Measurements from ENCODE around the gene CD80. TPM values are rescaled to one million over a fixed set of nuclear protein-coding genes. Genes with fewer than 3 reads are reported as not detected.

CD80 gene
- not detected in 5 replicates for total RNA-seq (2022; extraction: Qiagen RNA extraction; ENCODE audit: low read depth)

DNA sequence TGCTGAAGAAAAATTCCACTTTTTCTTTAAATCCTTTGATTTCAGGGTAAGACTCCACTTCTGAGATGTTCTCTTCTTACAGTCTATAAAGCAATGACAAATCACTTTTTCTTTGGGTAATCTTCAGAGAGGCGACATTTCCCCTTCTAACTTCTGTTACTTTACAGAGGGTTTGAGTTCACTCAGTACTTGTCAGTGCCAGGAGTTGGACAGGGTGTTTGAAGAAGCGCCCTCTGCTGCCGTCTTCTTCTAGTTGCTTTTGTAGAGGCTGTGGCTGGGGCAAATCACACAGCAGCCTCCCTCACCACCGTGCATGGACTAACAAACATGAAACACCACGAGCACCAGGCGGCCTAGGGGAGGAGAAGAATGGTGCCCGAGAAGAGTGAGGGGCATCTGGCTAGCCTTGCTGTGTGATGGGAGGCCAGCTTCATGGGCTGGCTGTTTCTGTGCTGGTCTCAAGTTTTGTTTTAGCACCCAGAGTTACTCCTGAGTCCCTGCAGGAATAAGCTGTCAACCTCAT lies at the start of gene CD80:
Gene CD80, minus strand, starts transcription at position 174 of the 523 bp plus-strand sequence. CDS start 1,886 bp downstream, outside the sequence.

DNA sequence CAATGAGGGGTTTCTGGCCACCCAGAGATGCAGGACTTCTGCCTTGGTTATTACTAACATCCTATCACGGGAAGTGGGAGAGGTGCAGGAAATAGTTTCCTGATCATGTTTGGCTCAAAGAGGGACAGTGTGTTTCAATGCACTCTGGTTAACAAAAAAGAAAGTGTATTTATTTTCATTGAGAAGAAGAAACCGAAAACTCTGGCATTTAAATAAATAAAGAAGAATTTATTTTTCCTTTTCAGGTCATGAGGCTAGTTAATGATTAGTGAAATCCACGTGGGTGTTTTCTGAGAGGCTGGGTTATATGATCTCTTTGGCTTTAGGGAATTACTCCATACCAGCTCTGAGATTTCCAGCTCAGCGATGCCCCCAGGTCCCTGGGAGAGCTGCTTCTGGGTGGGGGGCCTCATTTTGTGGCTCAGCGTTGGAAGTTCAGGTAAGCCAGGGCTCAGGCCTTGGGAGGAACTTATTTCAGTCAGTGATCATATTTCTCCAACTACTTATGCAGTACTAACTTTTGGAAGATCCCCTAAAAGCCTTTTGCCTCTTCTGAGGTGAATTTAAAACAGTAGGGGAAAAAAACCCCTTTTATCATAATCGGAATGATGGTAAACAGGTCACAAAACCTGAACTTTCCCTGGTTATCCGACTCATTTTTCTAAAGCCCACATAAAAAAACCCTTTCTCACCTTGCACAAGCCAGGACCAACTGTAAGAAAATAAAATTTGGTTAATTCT lies 38.3 kb upstream of the CD80 start, which contains the start of gene PLA1A:
Gene PLA1A, plus strand, starts transcription at position 338 of the 741 bp plus-strand sequence. Its CDS starts 29 bp downstream, at position 367.

GRCh38 chr3:119579366-119580066 lies 20.1 kb upstream of the CD80 start, which contains the start of gene ADPRH:
TSS of gene ADPRH (plus strand) at chr3:119579492. CDS start at chr3:119582170, 2,678 bp downstream.

DNA sequence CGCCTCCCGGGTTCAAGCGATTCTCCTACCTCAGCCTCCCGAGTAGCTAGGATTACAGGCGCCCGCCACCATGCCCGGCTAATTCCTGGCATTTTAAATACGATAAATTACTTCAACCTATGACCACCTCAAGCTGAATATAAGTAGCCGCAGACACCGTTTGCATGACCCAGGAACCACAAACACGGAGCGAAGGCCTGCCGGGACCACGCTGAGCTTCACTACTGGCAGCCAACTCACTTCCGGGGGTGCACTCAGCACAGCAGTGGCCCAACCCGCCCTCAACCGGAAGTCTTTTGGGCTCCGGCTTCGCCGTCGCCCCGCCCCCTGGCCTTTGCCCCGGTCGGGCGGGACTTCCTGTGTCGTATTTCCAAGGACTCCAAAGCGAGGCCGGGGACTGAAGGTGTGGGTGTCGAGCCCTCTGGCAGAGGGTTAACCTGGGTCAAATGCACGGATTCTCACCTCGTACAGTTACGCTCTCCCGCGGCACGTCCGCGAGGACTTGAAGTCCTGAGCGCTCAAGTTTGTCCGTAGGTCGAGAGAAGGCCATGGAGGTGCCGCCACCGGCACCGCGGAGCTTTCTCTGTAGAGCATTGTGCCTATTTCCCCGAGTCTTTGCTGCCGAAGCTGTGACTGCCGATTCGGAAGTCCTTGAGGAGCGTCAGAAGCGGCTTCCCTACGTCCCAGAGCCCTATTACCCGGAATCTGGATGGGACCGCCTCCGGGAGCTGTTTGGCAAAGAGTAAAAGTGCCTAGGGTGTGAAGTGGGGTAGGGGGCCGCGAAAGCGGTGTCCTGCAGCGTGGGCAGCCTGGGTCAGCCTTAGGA lies 61.0 kb downstream of the CD80 start, which contains the start of gene TIMMDC1:
Gene TIMMDC1, plus strand, starts transcription at position 362 of the 826 bp plus-strand sequence. Its CDS starts 187 bp downstream, at position 549.

Other genes with a start within 250 kb of the CD80 start
- 21.9 to 32.8 TPM (median 28.4 TPM) in 5 replicates for gene TMEM39A, start 96.0 kb downstream of the CD80 start, total RNA-seq (2022; extraction: Qiagen RNA extraction; ENCODE audit: low read depth)
- 9.1 to 9.8 TPM (median 9.5 TPM) in 5 replicates for gene POGLUT1, start 90.7 kb downstream of the CD80 start, total RNA-seq (2022; extraction: Qiagen RNA extraction; ENCODE audit: low read depth)
- gene TIMMDC1, start 61.1 kb downstream of the CD80 start, total RNA-seq (2022; extraction: Qiagen RNA extraction; ENCODE audit: low read depth) = 68.0 to 91.0 TPM (median 83.6 TPM) in 5 replicates
- 2.8 to 3.8 TPM (median 2.9 TPM) in 5 replicates for gene ADPRH, start 19.9 kb upstream of the CD80 start, total RNA-seq (2022; extraction: Qiagen RNA extraction; ENCODE audit: low read depth)
- 0.33 to 0.50 TPM (median 0.37 TPM) in 4 of 5 replicates, not detected in the other for gene PLA1A, start 38.3 kb upstream of the CD80 start, total RNA-seq (2022; extraction: Qiagen RNA extraction; ENCODE audit: low read depth)
- 0.18 to 0.37 TPM (median 0.22 TPM) in 4 of 5 replicates, not detected in the other for gene POPDC2, start 101.0 kb upstream of the CD80 start, total RNA-seq (2022; extraction: Qiagen RNA extraction; ENCODE audit: low read depth)
- 98.4 to 137 TPM (median 112 TPM) in 5 replicates for gene COX17, start 117.8 kb upstream of the CD80 start, total RNA-seq (2022; extraction: Qiagen RNA extraction; ENCODE audit: low read depth)
- gene CFAP91, start 143.4 kb upstream of the CD80 start, total RNA-seq (2022; extraction: Qiagen RNA extraction; ENCODE audit: low read depth) = 0.21 to 0.40 TPM (median 0.34 TPM) in 3 of 5 replicates, not detected in the others
- gene NR1I2, start 222.5 kb upstream of the CD80 start, total RNA-seq (2022; extraction: Qiagen RNA extraction; ENCODE audit: low read depth) = not detected in 5 replicates

Measured in A549 treated with CpdA at 1 μM for 4 hours (cell line).